Measurements from ENCODE around the gene PLEKHB1. TPM values are rescaled to one million over a fixed set of nuclear protein-coding genes. Genes with fewer than 3 reads are reported as not detected.
A peak's percentile ranks its signal among the peaks of the same experiment; 100 is the strongest.

PLEKHB1 gene
- total and polyA plus RNA-seq, 5 experiments from 2014 or later = 79.1 to 155 (median 103) TPM

DNA sequence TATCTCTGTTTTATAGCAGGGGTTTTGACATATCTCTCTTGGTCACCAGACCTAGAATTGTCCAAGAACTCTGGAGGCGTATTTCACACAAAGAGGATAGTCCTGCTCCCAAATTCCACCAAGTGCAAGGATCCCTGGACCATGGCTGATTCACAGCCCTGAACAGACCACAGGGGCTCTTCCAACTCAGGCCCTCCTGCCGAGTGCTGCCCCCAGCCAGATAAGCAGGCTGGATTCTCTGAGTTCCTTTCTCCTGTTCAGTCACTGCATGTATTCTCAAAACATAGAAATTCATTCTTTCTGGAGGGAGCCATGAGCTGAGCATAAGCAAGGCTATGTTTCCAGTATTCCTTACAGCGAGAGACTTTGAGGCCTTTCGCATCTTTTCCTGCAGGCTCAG is 13.4 kb upstream of the PLEKHB1 start:
- ATAC-seq (no peak), DNase-seq (no peak)
- no peak overlapping the region for H3K4me3 Mint-ChIP-seq
- H3K27ac Mint-ChIP-seq = peak overlapping the region in 3 of 10 donors; percentile 58 to 87 (median 62)
- H3K36me3 Mint-ChIP-seq = peaks cover 0 to 2% (median 0%) of the 10 kb centered on the region in 3 donors
- peaks cover 0 to 12% (median 0%) of the 10 kb centered on the region in 9 donors for H3K9me3 Mint-ChIP-seq
- H3K4me1 Mint-ChIP-seq = peaks cover 2 to 16% (median 13%) of the 10 kb centered on the region in 4 donors
- H3K27me3 Mint-ChIP-seq = no peaks in the 10 kb centered on the region
- POLR2A ChIA-PET = interaction anchor here (1.5 kb wide), 1 partner anchor 14 kb away, joined by 3 read pairs; no protein-coding TSS in a partner anchor

DNA sequence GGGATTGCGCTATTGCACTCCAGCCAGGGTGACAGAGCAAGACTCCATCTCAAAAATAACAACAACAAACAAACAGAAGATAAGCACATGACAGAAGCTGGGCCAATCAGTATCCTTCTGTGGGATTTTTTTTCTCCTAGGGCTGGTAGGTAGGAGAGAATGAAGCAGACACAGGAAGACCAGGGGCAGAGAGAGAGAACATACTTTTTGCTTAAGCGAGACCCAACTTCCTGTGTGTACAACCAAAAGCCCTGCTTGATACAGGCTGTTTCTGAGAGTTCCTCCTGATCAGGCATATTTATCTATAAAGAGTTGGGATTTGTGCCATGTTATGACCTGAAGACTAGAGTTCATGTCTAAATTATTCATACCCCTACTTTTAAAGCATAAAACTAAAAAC is 12.4 kb upstream of the PLEKHB1 start:
- POLR2A ChIA-PET = interaction anchor here (1.0 to 1.5 kb wide), 3 partner anchors 10 to 13 kb away, joined by 3 to 7 read pairs (median 3); no protein-coding TSS in a partner anchor
- DNase-seq (peak in 3 of 10 donors; percentile 18 to 35 (median 31)), ATAC-seq (peak; percentile 63 to 75)
- Mint-ChIP-seq H3K4me3 (peak overlapping the region in 2 of 10 donors; percentile 1 to 33), H3K9me3 (peaks cover 0 to 12% (median 0%) of the 10 kb centered on the region in 9 donors), H3K27ac (peak overlapping the region; percentile 29 to 93 (median 81)), H3K4me1 (peaks cover 2 to 16% (median 13%) of the 10 kb centered on the region in 4 donors), H3K36me3 (peaks cover 0 to 2% (median 0%) of the 10 kb centered on the region in 3 donors), H3K27me3 (no peaks in the 10 kb centered on the region)

DNA sequence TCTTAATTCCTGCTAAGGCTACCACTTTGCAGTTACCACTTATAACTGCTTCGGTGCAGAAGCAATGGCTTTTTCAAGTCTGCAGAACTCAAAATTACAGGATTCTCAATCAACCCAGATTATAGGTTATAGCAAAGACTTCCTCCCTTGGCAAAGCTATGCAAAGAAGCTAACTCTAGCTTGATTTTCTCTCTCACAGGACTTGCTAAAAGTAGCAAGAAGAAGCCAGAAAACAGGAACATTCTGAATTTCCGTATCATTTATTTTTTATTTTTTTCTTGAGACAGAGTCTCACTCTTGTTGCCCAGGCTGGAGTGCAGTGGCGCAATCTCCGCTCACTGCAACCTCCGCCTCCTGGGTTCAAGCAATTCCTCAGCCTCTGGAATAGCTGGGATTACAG is 10.7 kb upstream of the PLEKHB1 start:
- DNase-seq (no peak), ATAC-seq (no peak)
- Mint-ChIP-seq H3K4me1 (peaks cover 8 to 26% (median 20%) of the 10 kb centered on the region in 4 donors), H3K9me3 (peaks cover 0 to 12% (median 0%) of the 10 kb centered on the region in 9 donors), H3K36me3 (peaks cover 0 to 2% (median 0%) of the 10 kb centered on the region in 3 donors), H3K27ac (no peak overlapping the region), H3K4me3 (no peak overlapping the region), H3K27me3 (peaks cover 0 to 2% (median 0%) of the 10 kb centered on the region in 5 donors)
- POLR2A ChIA-PET = no interaction called here

DNA sequence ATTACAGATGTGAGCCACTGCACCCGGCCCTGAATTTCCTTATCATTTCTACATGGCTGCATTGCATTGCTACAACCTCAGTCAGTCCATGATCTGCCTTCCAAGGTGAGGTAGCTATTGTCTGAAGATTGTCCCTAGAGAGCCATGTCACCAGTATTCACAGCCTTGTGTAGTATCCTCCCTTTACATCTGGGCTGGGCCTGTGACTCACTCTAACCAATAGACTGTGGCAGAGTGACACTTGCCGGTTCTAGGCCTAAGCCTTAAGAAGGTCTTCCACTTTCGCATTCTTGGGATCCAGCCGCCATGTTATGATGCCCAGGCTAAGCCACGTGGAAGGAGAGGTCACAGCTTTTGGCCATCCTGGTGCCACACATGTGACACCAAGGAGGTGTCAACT is 10.1 kb upstream of the PLEKHB1 start:
- H3K27ac Mint-ChIP-seq = no peak overlapping the region
- peaks cover 0 to 12% (median 0%) of the 10 kb centered on the region in 9 donors for H3K9me3 Mint-ChIP-seq
- no peak for ATAC-seq
- no peak overlapping the region for H3K4me3 Mint-ChIP-seq
- H3K4me1 Mint-ChIP-seq = peaks cover 8 to 30% (median 21%) of the 10 kb centered on the region in 4 donors
- peaks cover 0 to 2% (median 0%) of the 10 kb centered on the region in 3 donors for H3K36me3 Mint-ChIP-seq
- peaks cover 0 to 2% (median 0%) of the 10 kb centered on the region in 5 donors for H3K27me3 Mint-ChIP-seq
- no peak for DNase-seq
- POLR2A ChIA-PET = no interaction called here

DNA sequence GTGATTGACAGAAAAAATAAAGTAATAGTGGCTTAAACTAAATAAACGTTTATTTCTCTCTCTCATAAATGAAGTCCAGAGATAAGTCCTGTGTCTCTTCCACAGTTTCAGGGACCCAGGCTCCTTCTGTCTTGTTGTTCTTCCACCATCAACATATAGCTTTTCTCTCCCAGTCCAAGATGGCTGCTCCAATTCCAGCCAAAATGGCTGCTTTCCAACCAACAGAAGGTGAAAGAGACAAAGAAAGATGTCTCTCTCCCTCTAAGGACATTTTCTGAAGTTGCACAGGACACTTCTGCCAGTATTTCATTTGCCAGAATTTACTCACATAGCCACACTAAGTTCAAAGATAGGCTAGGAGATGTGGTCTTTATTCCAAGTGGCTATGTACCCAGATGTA is 9.4 kb upstream of the PLEKHB1 start:
- DNase-seq (no peak), ATAC-seq (no peak)
- no peak overlapping the region for H3K4me3 Mint-ChIP-seq
- peaks cover 0 to 1% (median 0%) of the 10 kb centered on the region in 3 donors for H3K36me3 Mint-ChIP-seq
- H3K4me1 Mint-ChIP-seq = peaks cover 8 to 33% (median 22%) of the 10 kb centered on the region in 4 donors
- H3K27me3 Mint-ChIP-seq = peaks cover 0 to 2% (median 0%) of the 10 kb centered on the region in 5 donors
- POLR2A ChIA-PET = no interaction called here
- H3K27ac Mint-ChIP-seq = no peak overlapping the region
- H3K9me3 Mint-ChIP-seq = peaks cover 0 to 12% (median 0%) of the 10 kb centered on the region in 9 donors

DNA sequence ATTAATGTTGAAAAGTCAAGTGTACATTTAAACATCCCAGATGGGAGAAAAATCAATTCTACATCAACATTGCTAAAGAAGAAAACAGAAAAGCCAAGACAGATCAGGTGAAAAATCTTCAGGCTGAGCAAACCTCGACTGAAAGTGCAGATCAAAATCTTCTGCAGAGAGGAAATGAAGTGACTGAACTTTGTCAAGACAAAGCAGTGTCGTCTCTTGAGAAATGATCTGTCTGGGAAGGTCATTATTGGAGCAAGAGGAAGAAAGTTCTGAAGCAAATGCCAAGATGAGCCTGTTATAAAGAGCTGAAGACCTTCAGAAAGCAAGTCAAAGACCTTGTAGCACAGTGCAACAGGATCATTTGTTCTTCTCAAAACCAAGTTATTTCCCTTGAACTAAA is 5.8 kb upstream of the PLEKHB1 start:
- peak overlapping the region in 2 of 10 donors; percentile 11 to 38 for H3K4me3 Mint-ChIP-seq
- H3K4me1 Mint-ChIP-seq = peaks cover 6 to 16% (median 9%) of the 10 kb centered on the region in 4 donors
- H3K27me3 Mint-ChIP-seq = peaks cover 0 to 2% (median 0%) of the 10 kb centered on the region in 5 donors
- peak overlapping the region; percentile 11 to 90 (median 66) for H3K27ac Mint-ChIP-seq
- ATAC-seq (peak; percentile 35 to 39), DNase-seq (peak in 2 of 10 donors; percentile 15 to 17)
- POLR2A ChIA-PET = interaction anchor here (1.0 kb wide), 1 partner anchor 10 kb away, joined by 3 read pairs; no protein-coding TSS in a partner anchor
- no peaks in the 10 kb centered on the region for H3K36me3 Mint-ChIP-seq
- H3K9me3 Mint-ChIP-seq = no peaks in the 10 kb centered on the region

DNA sequence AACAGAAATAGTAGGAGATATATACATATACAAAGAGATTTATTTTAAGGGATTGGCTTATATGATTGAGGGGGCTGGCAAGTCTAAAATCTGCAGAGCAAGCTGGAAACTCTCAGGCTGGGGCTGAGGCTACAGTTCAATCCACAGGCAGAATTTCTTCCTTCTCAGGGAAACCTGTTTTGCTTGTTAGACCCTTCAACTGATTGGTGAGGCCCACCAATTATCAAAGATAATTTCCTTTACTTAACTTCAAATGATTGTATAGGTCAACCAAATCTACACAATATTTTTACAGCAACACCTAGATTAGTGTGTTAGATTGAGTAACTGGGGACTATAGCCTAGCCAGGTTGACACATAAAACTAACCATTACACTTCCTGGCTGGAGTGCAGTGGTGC is 4.7 kb upstream of the PLEKHB1 start:
- peak overlapping the region in 1 of 10 donors; percentile 69 for H3K27ac Mint-ChIP-seq
- H3K36me3 Mint-ChIP-seq = no peaks in the 10 kb centered on the region
- H3K27me3 Mint-ChIP-seq = peaks cover 0 to 2% (median 0%) of the 10 kb centered on the region in 5 donors
- H3K4me3 Mint-ChIP-seq = no peak overlapping the region
- peaks cover 6 to 22% (median 11%) of the 10 kb centered on the region in 4 donors for H3K4me1 Mint-ChIP-seq
- no peaks in the 10 kb centered on the region for H3K9me3 Mint-ChIP-seq
- ATAC-seq = no peak
- POLR2A ChIA-PET = interaction anchor here (1.0 kb wide), 1 partner anchor 11 kb away, joined by 3 read pairs; no protein-coding TSS in a partner anchor
- no peak for DNase-seq

DNA sequence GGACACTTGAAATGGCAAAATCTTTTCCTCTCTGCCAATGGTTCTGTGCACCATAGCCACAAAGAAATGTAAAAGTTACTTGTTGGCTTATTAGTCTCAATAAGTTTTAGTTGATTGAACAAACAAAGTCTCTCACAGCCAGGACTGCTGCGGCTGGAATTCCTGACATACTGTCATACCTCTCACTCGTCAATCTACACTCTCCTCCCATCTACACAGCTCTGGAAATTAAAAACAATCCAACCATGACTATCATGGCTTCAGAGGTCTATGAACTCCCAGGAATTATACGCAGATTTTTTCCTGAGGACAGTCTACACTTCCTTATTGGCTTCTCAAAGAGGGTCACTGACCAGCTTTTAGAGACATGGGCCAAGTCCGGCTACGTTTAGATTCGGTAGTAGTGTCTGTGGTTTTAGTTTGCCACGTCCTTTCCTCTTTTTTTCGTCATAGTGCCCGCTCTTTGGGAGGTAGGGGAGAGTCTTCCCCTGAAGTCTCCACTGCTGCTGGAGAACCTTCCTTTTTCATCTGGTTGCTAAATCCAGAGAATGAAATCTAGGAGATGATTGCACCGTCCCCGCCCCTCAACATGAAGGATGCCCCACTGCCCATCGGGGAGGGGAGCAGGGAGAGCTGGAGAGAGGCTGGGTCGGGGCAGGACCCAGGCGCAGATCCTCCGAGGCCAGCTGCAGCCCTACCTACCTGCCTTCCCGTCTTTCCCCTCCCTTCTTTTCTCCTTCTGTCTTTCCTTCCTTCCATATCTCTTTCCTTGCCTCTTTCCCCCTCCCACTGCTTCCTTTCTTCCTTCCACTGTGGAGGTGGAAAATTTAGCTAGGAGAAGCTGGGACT is 1.0 kb upstream of the PLEKHB1 start:
- POLR2A ChIA-PET = interaction anchor here (0.6 to 1.6 kb wide), 4 partner anchors 11 to 1211 kb away, joined by 3 to 6 read pairs (median 4); no protein-coding TSS in a partner anchor
- Mint-ChIP-seq H3K9me3 (no peaks in the 10 kb centered on the region), H3K27ac (peak overlapping the region in 6 of 10 donors; percentile 23 to 80 (median 49)), H3K27me3 (no peaks in the 10 kb centered on the region), H3K4me1 (peaks cover 19 to 43% (median 35%) of the 10 kb centered on the region in 4 donors), H3K4me3 (peak overlapping the region in 1 of 10 donors; percentile 41), H3K36me3 (no peaks in the 10 kb centered on the region)
- no peak for ATAC-seq
- no peak for DNase-seq

DNA sequence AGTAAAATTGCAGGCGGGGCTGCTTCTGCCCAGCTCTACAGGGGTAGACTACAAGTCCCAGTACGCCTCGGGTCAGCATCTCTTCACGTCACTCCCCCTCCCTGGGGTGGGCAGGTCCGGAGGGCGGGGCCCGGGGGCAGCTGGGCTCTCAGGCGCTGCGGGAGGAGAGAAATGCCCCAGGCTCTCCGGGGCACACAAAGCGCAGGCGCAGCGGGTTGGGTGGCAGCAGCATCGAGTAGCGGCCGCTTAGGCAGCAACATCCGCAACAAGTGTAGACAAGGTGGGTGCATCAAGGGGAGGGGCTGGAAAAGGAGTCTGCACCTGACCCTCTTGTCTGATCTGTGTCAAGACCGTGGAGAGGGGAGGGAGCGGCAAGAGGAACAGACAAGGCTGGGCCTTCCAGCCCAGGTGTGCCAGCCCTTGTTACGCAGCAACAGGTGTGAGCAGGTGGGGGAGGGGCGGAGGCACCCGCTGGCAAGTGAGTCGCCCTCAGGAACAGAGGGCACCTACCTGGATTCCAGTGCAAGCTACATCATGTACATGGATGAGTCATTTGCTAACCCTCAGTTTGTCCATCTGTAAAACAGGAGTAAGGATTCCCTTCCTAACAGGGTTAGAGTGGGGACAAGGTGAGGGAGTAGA is 1.2 kb downstream of the PLEKHB1 start:
- no peaks in the 10 kb centered on the region for H3K9me3 Mint-ChIP-seq
- DNase-seq = peak; percentile 87 to 97 (median 95)
- H3K27me3 Mint-ChIP-seq = no peaks in the 10 kb centered on the region
- H3K4me3 Mint-ChIP-seq = peak overlapping the region; percentile 87 to 98 (median 90)
- H3K36me3 Mint-ChIP-seq = peaks cover 0 to 18% (median 0%) of the 10 kb centered on the region in 3 donors
- peaks cover 15 to 33% (median 29%) of the 10 kb centered on the region in 4 donors for H3K4me1 Mint-ChIP-seq
- POLR2A ChIA-PET = interaction anchor here (0.8 to 1.6 kb wide), 6 partner anchors 14 to 132 kb away, joined by 3 to 6 read pairs (median 4); partner anchors contain the start of gene FAM168A
- peak overlapping the region; percentile 83 to 98 (median 96) for H3K27ac Mint-ChIP-seq
- peak; percentile 98 for ATAC-seq

DNA sequence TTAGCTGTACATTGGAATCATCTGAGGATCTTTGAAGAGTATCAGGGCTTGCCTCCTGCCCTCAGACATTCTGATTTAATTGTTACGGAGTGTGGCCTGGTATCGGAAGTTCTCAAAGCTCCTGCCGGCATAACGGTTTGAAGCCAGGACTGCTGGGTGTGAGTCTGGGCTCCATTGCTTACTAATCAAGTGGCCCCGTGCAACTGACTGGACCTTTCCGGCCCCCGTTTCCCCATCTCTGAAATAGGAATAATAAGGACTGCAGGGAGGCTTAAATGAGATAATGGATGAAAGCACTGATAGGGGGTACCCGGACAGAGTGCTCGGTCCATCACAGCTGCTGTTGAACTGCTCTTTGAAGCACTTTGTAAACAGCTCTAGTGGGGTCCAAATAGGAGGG is 1.7 kb downstream of the PLEKHB1 start:
- no peaks in the 10 kb centered on the region for H3K9me3 Mint-ChIP-seq
- ATAC-seq (no peak), DNase-seq (no peak)
- peak overlapping the region; percentile 87 to 98 (median 90) for H3K4me3 Mint-ChIP-seq
- H3K27me3 Mint-ChIP-seq = no peaks in the 10 kb centered on the region
- POLR2A ChIA-PET = interaction anchor here (1.2 to 1.6 kb wide), 4 partner anchors 14 to 131 kb away, joined by 4 to 6 read pairs (median 4); partner anchors contain the start of gene FAM168A
- peak overlapping the region; percentile 83 to 98 (median 96) for H3K27ac Mint-ChIP-seq
- H3K36me3 Mint-ChIP-seq = peaks cover 0 to 24% (median 0%) of the 10 kb centered on the region in 3 donors
- H3K4me1 Mint-ChIP-seq = peaks cover 15 to 33% (median 29%) of the 10 kb centered on the region in 4 donors

DNA sequence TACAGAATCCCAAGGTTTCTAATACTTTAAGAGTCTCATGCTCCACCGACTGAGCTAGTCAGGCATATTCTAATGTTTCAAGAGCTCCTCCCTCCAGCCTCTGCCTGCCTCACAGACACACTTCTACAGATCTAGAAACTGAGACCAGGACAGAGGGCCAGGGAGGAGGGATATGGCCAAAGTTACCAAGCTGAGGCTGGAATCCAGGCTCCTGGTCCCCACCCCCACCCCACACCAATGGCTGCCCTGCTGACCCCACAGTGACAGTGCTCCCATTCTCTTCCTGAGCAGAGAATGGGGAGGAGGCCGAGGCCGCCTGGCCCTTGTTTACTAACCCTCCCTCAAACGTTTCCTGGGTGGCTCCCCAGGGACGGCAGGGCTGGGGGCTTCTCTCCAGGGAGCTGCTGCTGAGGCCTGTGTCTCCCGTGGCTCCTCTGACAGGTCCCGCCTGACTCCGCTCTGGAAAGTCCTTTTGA is 2.2 kb downstream of the PLEKHB1 start:
- H3K4me1 Mint-ChIP-seq = peaks cover 15 to 33% (median 29%) of the 10 kb centered on the region in 4 donors
- no peaks in the 10 kb centered on the region for H3K9me3 Mint-ChIP-seq
- ATAC-seq (no peak), DNase-seq (no peak)
- H3K27me3 Mint-ChIP-seq = no peaks in the 10 kb centered on the region
- peak overlapping the region in 9 of 10 donors; percentile 55 to 98 (median 96) for H3K27ac Mint-ChIP-seq
- peaks cover 0 to 28% (median 0%) of the 10 kb centered on the region in 3 donors for H3K36me3 Mint-ChIP-seq
- peak overlapping the region; percentile 23 to 98 (median 89) for H3K4me3 Mint-ChIP-seq
- POLR2A ChIA-PET = interaction anchor here (1.2 to 1.6 kb wide), 4 partner anchors 12 to 50 kb away, joined by 4 to 6 read pairs (median 4); partner anchors contain the start of gene FAM168A

DNA sequence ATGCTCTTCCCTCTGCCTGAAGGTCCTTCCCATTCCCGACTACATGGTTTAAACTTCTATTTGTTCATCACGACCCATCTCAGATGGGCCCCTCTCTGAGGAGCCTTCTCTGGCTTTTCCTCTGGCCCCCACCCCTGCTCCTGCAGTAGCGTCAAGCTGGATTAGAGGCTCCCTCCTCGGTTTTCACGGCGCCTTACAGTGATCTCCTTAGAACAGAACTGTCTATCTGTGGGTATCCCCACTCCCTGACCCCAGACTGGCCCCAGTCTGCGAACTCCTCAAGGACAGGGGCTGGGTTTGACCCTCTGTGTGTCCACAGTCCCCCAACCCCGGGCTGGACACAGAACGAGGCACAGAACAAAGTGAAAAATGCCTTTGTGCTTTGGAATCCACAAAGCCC is 2.8 kb downstream of the PLEKHB1 start:
- Mint-ChIP-seq H3K36me3 (peaks cover 0 to 34% (median 2%) of the 10 kb centered on the region in 3 donors), H3K9me3 (no peaks in the 10 kb centered on the region), H3K27me3 (no peaks in the 10 kb centered on the region), H3K27ac (peak overlapping the region in 7 of 10 donors; percentile 55 to 87 (median 81)), H3K4me1 (peaks cover 15 to 33% (median 29%) of the 10 kb centered on the region in 4 donors), H3K4me3 (peak overlapping the region in 8 of 10 donors; percentile 22 to 92 (median 60))
- DNase-seq (no peak), ATAC-seq (no peak)
- POLR2A ChIA-PET = interaction anchor here (1.6 kb wide), 1 partner anchor 11 kb away, joined by 4 read pairs; no protein-coding TSS in a partner anchor
